T-cell (primary cell): ENCODE measurements around the gene LCN6. TPM values are rescaled to one million over a fixed set of nuclear protein-coding genes. Genes with fewer than 3 reads are reported as not detected.
"Not testable (repeated sequence)": the region's sequence is repeated elsewhere in the genome, so short reads cannot be mapped to it uniquely, and the experiment has no call there.

Source experiments
- ATAC-seq, 4 experiments: fragments of 200-7000 bp in 3 of 4; fragments of 150-1000 bp in 1 of 4; cut with Tn5 transposase; replicated peaks in 1 of 4; 1 replicate in 3 of 4; 2 replicates in 1 of 4; pipeline ENCODE4 v1.10.0; 2021; ENCODE audit warnings: moderate library complexity in 3 of 4, mild to moderate bottlenecking in 2 of 4, moderate number of reproducible peaks in 1 of 4
- CTCF ChIA-PET, 2 donors: fragments of 300-600 bp; sonication (Branson Sonifier 250); formaldehyde crosslinking; loops; one replicate each; lab custom pipeline; 2022; ENCODE audit warnings: antibody characterized with exemption in 2 of 2; lab: Charles Lee
- POLR2A ChIA-PET, 2 donors: fragments of 300-600 bp; sonication (Branson Sonifier 250); formaldehyde crosslinking; loops; one replicate each; lab custom pipeline; 2022; ENCODE audit warnings: antibody characterized with exemption in 2 of 2; lab: Charles Lee
- DNase-seq, 35 experiments: peaks; one replicate each; pipeline versions ENCODE4 v3.0.0 to v3.0.0-alpha.2; 2013 to 2023
- H3K27ac ChIP-seq: one replicate; pipeline ENCODE4 v1.5.1; 2013; ENCODE audit warnings: low read length
- H3K27me3 ChIP-seq, 2 experiments: replicated peaks in 1 of 2; 1 replicate in 1 of 2; 2 replicates in 1 of 2; pipeline versions ENCODE4 v1.6.1 to v1.7.0; 2013; ENCODE audit warnings: low read length in 1 of 2, mixed read lengths in 1 of 2; ENCODE audit not compliant: control insufficient read depth in 2 of 2, insufficient read depth in 2 of 2; ENCODE audit errors: extremely low read depth in 1 of 2
- H3K36me3 ChIP-seq, 2 donors: 1 replicate in 1 of 2; 2 replicates in 1 of 2; pipeline versions ENCODE4 v1.6.1 to v1.7.0; 2013; ENCODE audit warnings: low read length in 1 of 2; ENCODE audit not compliant: control insufficient read depth in 2 of 2, insufficient read depth in 1 of 2; ENCODE audit errors: extremely low read depth in 1 of 2
- H3K4me1 ChIP-seq, 2 experiments: 1 replicate in 1 of 2; 2 replicates in 1 of 2; pipeline versions ENCODE4 v1.6.1 to v1.7.0; 2013; ENCODE audit warnings: low read length in 2 of 2, mixed read lengths in 1 of 2; ENCODE audit not compliant: insufficient read depth in 2 of 2, control insufficient read depth in 1 of 2; ENCODE audit errors: extremely low read depth in 1 of 2
- H3K4me3 ChIP-seq, 2 donors: 1 replicate in 1 of 2; 2 replicates in 1 of 2; pipeline versions ENCODE4 v1.5.1 to v1.7.0; 2013; ENCODE audit warnings: mild to moderate bottlenecking in 2 of 2, low read length in 1 of 2, moderate library complexity in 1 of 2; ENCODE audit not compliant: control insufficient read depth in 1 of 2; ENCODE audit errors: extremely low read depth in 1 of 2
- H3K9me3 ChIP-seq: 2 replicates; pipeline ENCODE4 v1.7.0; 2013
- H3K27ac Mint-ChIP-seq, 2 donors: one replicate each; pipeline ENCODE4 v1.8.0; 2020 to 2021; ENCODE audit warnings: mild to moderate bottlenecking in 2 of 2, mixed read lengths in 2 of 2
- H3K27me3 Mint-ChIP-seq, 2 donors: one replicate each; pipeline ENCODE4 v1.8.0; 2021 to 2022; ENCODE audit warnings: mixed read lengths in 2 of 2
- H3K36me3 Mint-ChIP-seq: one replicate; pipeline ENCODE4 v1.8.0; 2021; ENCODE audit warnings: mixed read lengths
- H3K4me1 Mint-ChIP-seq, 3 donors: one replicate each; pipeline ENCODE4 v1.8.0; 2020 to 2022; ENCODE audit warnings: mixed read lengths in 3 of 3, mild to moderate bottlenecking in 1 of 3
- H3K4me3 Mint-ChIP-seq, 3 donors: one replicate each; pipeline ENCODE4 v1.8.0; 2020 to 2022; ENCODE audit warnings: mild to moderate bottlenecking in 3 of 3, mixed read lengths in 3 of 3, moderate library complexity in 3 of 3
- H3K9me3 Mint-ChIP-seq, 3 donors: one replicate each; pipeline ENCODE4 v1.8.0; 2020 to 2022; ENCODE audit warnings: mixed read lengths in 3 of 3
- WGBS: methylation state at CpG from one replicate; pipeline ENCODE4 v1.1.5; 2013; ENCODE audit warnings: missing lambda C conversion rate; ENCODE audit not compliant: insufficient coverage; 5-methylcytosine and 5-hydroxymethylcytosine counted together
- total RNA-seq, 35 experiments: library from RNA in 6 of 35; stranded (reverse) in 6 of 35; fragments of 120-200 nt in 1 of 35; gene quantifications; one replicate each; pipeline versions ENCODE4 v1.2.1 to v1.2.4 and lab custom pipeline; 2013 to 2026

The LCN6 gene
- total RNA-seq, 5 donors from 2014 or later (not counting 1 experiment from before 2014, with no cell fraction given): not detected

DNA sequence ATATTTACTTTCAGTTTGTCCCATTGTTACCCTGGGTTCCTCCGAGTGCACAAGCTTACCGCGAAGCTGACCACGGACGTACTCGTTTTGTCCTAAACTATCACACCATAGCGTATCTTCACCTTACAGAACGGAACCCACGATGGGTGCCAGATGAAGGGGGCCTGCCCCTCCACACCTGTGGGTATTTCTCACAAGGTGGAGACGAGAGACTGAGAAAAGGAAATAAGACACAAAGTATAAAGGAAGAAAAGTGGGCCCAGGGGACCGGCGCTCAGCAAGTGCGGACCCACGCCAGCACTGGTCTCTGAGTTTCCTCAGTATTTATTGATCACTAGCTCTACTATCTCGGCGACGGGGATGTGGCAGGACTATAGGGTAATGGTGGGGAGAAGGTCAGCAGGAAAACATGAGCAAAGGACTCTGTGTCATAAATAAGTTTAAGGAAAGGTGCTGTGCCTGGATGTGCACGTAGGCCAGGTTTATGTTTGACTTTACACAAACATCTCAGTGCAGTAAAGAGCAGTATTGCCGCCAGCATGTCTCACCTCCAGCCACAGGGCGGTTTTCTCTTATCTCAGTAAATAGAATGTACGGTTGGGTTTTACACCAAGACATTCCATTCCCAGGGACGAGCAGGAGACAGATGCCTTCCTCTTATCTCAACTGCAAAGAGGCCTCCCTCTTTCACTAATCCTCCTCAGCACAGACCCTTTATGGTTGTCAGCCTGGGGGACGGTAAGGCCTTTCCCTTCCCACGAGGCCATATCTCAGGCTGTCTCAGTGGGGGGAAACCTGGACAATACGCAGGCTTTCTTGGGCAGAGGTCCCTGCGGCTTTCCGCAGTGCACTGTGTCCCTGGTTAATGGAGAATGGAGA, 40.6 kb upstream of the LCN6 start:
- H3K4me3 ChIP-seq, H3K36me3 Mint-ChIP-seq, H3K27me3 ChIP-seq, H3K27me3 Mint-ChIP-seq, H3K36me3 ChIP-seq, H3K4me3 Mint-ChIP-seq, H3K27ac ChIP-seq, H3K9me3 Mint-ChIP-seq, POLR2A ChIA-PET, ATAC-seq, H3K9me3 ChIP-seq: not testable (repeated sequence)
- H3K27ac Mint-ChIP-seq: peak overlapping the region in 1 of 2 donors; percentile 24
- peaks cover 7 to 36% of the 10 kb centered on the region in 2 experiments for H3K4me1 ChIP-seq
- WGBS: 71% methylated on average over 4 of the region's 27 CpGs
- peaks cover 12 to 28% (median 20%) of the 10 kb centered on the region in 3 donors for H3K4me1 Mint-ChIP-seq
- CTCF ChIA-PET: interaction anchor here in 1 of 2 donors (0.7 to 1.1 kb wide), 3 partner anchors 55 to 246 kb away, joined by 3 to 4 read pairs (median 3); no protein-coding TSS in a partner anchor
- peak in 1 of 35 experiments; percentile 0 for DNase-seq

DNA sequence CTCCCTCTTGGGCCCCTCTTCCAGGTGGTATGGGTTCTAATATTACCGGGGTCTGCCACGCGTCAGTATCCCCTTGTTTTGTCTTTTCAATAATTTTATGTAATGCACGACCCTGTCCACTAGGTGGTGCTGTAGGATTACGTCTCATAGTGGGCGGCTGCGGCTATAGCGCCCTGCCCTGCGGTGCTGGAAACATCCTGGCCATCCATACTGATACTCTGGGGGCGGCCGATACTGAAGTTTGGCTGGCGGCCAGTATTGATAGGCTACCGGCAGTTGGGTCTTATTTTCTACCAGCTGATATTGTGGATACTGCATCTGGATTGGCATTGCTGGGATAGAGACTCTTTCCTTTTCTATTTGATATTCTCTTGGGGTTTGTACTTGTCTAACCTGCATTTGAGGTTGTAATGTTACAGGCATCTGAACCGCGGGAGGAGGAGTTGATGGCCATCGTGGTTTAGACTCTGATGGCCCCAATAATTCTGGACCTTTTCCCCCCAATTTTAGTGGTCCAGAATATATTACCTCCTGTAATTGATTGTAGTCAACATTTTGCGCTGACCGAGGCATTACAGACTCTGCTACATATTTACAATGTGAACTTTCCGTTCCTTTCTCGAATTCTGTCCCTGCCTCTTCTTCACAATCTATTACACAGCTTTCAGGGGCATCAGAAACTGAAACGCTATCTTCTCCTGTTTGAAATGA, 39.5 kb upstream of the LCN6 start:
- Histone ChIP-seq H3K4me3 (no peak overlapping the region), H3K9me3 (no peaks in the 10 kb centered on the region), H3K27me3 (peaks cover 0 to 4% of the 10 kb centered on the region in 2 experiments), H3K36me3 (peaks cover 0 to under 1% of the 10 kb centered on the region in 2 donors), H3K4me1 (peaks cover 7 to 34% of the 10 kb centered on the region in 2 experiments), H3K27ac (no peak overlapping the region)
- Mint-ChIP-seq H3K9me3 (no peaks in the 10 kb centered on the region), H3K36me3 (no peaks in the 10 kb centered on the region), H3K27me3 (peaks cover 0 to 3% of the 10 kb centered on the region in 2 donors), H3K4me1 (peaks cover 12 to 25% (median 17%) of the 10 kb centered on the region in 3 donors), H3K4me3 (no peak overlapping the region), H3K27ac (peak overlapping the region in 1 of 2 donors; percentile 25)
- ATAC-seq: no peak
- peak in 31 of 35 experiments; percentile 34 to 88 (median 54) for DNase-seq
- 16% methylated on average over 9 of the region's 21 CpGs for WGBS
- CTCF ChIA-PET: interaction anchor here in 1 of 2 donors (0.6 to 1.1 kb wide), 3 partner anchors 178 to 309 kb away, joined by 3 to 9 read pairs (median 7); no protein-coding TSS in a partner anchor
- POLR2A ChIA-PET: interaction anchor here in 1 of 2 donors (0.6 kb wide), 1 partner anchor 247 kb away, joined by 3 read pairs; no protein-coding TSS in a partner anchor

DNA sequence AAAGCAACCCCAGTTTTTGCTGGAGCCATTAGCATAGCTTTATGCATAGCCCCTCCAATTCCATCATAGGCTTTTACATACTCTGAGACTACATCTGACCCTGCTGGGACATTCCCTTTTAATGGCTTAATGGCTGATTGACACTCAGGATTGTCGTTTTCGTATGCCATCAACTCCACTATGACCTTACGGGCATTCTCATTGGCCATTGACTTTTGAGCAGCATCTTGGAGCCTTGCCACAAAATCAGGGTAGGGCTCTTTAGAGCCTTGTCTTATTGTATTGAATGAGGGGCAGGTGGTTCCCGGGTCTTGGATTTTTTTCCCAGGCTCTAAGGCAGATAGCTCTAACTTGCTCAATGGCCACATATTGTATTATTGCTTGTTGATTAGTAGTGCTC, 38.7 kb upstream of the LCN6 start:
- H3K4me3 Mint-ChIP-seq, H3K36me3 Mint-ChIP-seq, H3K9me3 ChIP-seq, POLR2A ChIA-PET, H3K27me3 Mint-ChIP-seq, H3K27ac Mint-ChIP-seq, ATAC-seq, H3K36me3 ChIP-seq, H3K27ac ChIP-seq, DNase-seq, H3K27me3 ChIP-seq, H3K9me3 Mint-ChIP-seq, H3K4me3 ChIP-seq: not testable (repeated sequence)
- peaks cover 8 to 18% (median 11%) of the 10 kb centered on the region in 3 donors for H3K4me1 Mint-ChIP-seq
- WGBS: no CpG with 5 or more reads among the region's 4 CpGs
- peaks cover 7 to 25% of the 10 kb centered on the region in 2 experiments for H3K4me1 ChIP-seq
- CTCF ChIA-PET: interaction anchor here in 1 of 2 donors (1.1 to 1.9 kb wide), 2 partner anchors 9 to 248 kb away, joined by 3 to 5 read pairs; no protein-coding TSS in a partner anchor

DNA sequence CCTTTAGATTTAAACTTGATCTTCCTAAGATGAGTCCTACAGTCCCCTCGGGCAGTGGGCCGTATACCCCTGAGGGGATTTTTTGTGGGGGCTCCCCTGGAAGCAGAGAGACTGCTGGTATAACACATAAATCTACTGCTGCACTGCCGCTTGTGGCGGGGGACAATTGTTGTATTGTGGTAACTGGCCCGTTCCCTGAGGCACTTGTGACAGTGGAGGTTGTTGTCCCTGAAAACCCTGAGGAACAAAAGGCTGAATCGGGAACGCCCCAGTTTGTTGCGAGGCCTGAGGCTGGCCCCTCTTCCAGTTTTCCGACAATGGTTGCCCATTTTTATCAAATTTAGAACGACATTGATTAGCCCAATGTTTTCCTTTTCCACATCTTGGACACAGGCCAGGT, 38.1 kb upstream of the LCN6 start:
- Histone ChIP-seq H3K4me1 (peaks cover 5 to 20% of the 10 kb centered on the region in 2 experiments), H3K36me3 (no peaks in the 10 kb centered on the region), H3K4me3 (no peak overlapping the region), H3K9me3 (no peaks in the 10 kb centered on the region), H3K27ac (no peak overlapping the region), H3K27me3 (peaks cover 0 to 4% of the 10 kb centered on the region in 2 experiments)
- ATAC-seq (no peak), DNase-seq (no peak)
- ChIA-PET CTCF (interaction anchor here in 1 of 2 donors (1.1 to 1.9 kb wide), 2 partner anchors 9 to 249 kb away, joined by 3 to 5 read pairs; no protein-coding TSS in a partner anchor), POLR2A (no interaction called here)
- Mint-ChIP-seq H3K36me3 (no peaks in the 10 kb centered on the region), H3K4me1 (peaks cover 6 to 16% (median 9%) of the 10 kb centered on the region in 3 donors), H3K4me3 (no peak overlapping the region), H3K27me3 (peaks cover 0 to 3% of the 10 kb centered on the region in 2 donors), H3K27ac (no peak overlapping the region), H3K9me3 (no peaks in the 10 kb centered on the region)
- WGBS: 88% methylated on average over 7 of the region's 10 CpGs

DNA sequence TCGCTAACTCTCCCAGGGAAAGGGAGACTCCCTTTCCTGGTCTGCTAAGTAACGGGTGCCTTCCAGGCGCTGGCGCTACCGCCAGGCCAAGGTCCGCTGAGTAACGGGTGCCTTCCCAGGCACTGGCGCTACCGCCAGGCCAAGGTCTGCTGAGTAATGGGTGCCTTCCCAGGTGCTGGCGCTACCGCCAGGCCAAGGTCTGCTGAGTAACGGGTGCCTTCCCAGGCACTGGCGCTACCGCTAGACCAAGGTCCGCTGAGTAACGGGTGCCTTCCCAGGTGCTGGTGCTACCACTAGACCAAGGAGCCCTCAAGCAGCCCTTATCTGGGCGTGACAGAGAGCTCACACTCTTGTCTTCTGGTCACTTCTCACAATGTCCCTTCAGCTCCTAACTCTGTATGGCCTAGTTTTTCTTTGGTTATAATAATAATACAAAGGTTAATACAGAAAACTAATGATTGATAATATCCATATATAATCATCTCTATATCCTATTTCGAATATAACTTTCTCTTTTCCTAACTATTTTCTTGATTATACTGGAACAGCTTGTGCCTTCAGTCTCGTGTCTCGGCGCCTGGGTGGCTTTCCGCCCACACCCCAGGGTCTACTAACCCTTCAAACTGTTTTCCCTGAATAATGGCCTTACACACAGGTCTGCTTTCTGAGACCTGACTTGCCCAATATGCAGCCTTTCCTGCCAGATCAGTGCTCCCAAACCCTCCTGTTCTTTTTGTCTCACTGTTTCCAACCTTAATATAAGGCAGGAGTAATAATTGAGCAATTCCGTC, 37.4 kb upstream of the LCN6 start:
- H3K4me3 Mint-ChIP-seq, POLR2A ChIA-PET, H3K27ac Mint-ChIP-seq, H3K36me3 Mint-ChIP-seq, H3K9me3 Mint-ChIP-seq, DNase-seq, H3K27ac ChIP-seq, ATAC-seq, H3K36me3 ChIP-seq, H3K9me3 ChIP-seq, H3K4me3 ChIP-seq, H3K27me3 Mint-ChIP-seq, H3K27me3 ChIP-seq: not testable (repeated sequence)
- H3K4me1 Mint-ChIP-seq: peaks cover 6 to 16% (median 9%) of the 10 kb centered on the region in 3 donors
- WGBS: 89% methylated on average over 14 of the region's 23 CpGs
- peaks cover 5 to 15% of the 10 kb centered on the region in 2 experiments for H3K4me1 ChIP-seq
- CTCF ChIA-PET: interaction anchor here in 1 of 2 donors (1.1 to 1.9 kb wide), 2 partner anchors 8 to 249 kb away, joined by 3 to 5 read pairs; no protein-coding TSS in a partner anchor
